HCT116 (cell line): ENCODE data around the gene MYLK2. TPM values are rescaled to one million over a fixed set of nuclear protein-coding genes. Genes with fewer than 3 reads are reported as not detected.

ENCODE experiments used
- ATAC-seq: fragments of 200-7000 bp; cut with Tn5 transposase; 2 replicates; pipeline ENCODE4 v1.9.1; 2020; ENCODE audit warnings: mild to moderate bottlenecking, moderate library complexity
- BruUV-seq: library from RNA; stranded (reverse); fragments of 400-500 nt; replicated peaks from 2 replicates; lab custom pipeline; 2021; lab: Mats Ljungman, UMichigan
- CTCF ChIA-PET: fragments of 300-600 bp; sonication (Branson Sonifier 250); formaldehyde crosslinking; loops from one replicate; lab custom pipeline; 2021; ENCODE audit warnings: antibody characterized with exemption; lab: Charles Lee
- POLR2A ChIA-PET: fragments of 300-600, 350-600 bp; sonication (Branson Sonifier 250); formaldehyde crosslinking; loops from one replicate; lab custom pipeline; 2021; ENCODE audit warnings: antibody characterized with exemption; lab: Charles Lee
- RAD21 ChIA-PET, 2 experiments: fragments of 300-600 bp; sonication (Branson Sonifier 250); formaldehyde crosslinking; loops; one replicate each; lab custom pipeline; 2023; ENCODE audit warnings: low total read pairs in 2 of 2; ENCODE audit not compliant: uncharacterized antibody in 2 of 2, unreplicated experiment in 2 of 2, low non-redundant PET in 1 of 2; lab: Charles Lee
- DNase-seq: peaks from one replicate; pipeline ENCODE4 v3.0.0-alpha.2; 2010; ENCODE audit warnings: low read depth, low spot score
- H2AFZ ChIP-seq: fragments of 200-600 bp; shearing (Covaris generic), sonication (generic); 2 replicates; pipeline ENCODE4 v1.6.1; 2017; ENCODE audit warnings: low read depth, mixed run types, mixed read lengths, antibody characterized with exemption, low read length; ENCODE audit not compliant: poor library complexity, severe bottlenecking
- H3K27ac ChIP-seq: 2 replicates; pipeline ENCODE4 v1.5.1; 2012; ENCODE audit warnings: low read depth, low read length
- H3K27me3 ChIP-seq: fragments of 200-600 bp; sonication (generic); 2 replicates; pipeline ENCODE4 v1.6.1; 2016; ENCODE audit warnings: mixed run types, low read length, mixed read lengths; ENCODE audit not compliant: insufficient read depth
- H3K36me3 ChIP-seq, 2 experiments: fragments of 200-500 bp in 1 of 2; fragments of 200-600 bp in 1 of 2; sonication (Bioruptor generic) in 1 of 2; sonication (generic) in 1 of 2; 2 replicates each; pipeline versions ENCODE4 v1.5.1 to v1.6.1; 2014 to 2016; ENCODE audit warnings: low read length in 2 of 2, inconsistent platforms in 1 of 2, mixed read lengths in 1 of 2, mixed run types in 1 of 2; ENCODE audit not compliant: insufficient read depth in 2 of 2, control insufficient read depth in 1 of 2
- H3K4me1 ChIP-seq, 2 experiments: fragments of 200-600 bp in 1 of 2; sonication (generic) in 1 of 2; 2 replicates each; pipeline versions ENCODE4 v1.5.1 to v1.6.1; 2012 to 2017; ENCODE audit warnings: low read length in 2 of 2, inconsistent platforms in 1 of 2, mild to moderate bottlenecking in 1 of 2, mixed read lengths in 1 of 2, mixed run types in 1 of 2, moderate library complexity in 1 of 2; ENCODE audit not compliant: insufficient read depth in 2 of 2, control insufficient read depth in 1 of 2
- H3K4me2 ChIP-seq: fragments of 200-600 bp; sonication (generic); 2 replicates; pipeline ENCODE4 v1.6.1; 2017; ENCODE audit warnings: mixed run types, low read length, mixed read lengths
- H3K4me3 ChIP-seq, 2 experiments: fragments of 200-600 bp in 1 of 2; sonication (generic) in 1 of 2; replicated peaks in 1 of 2; 2 replicates each; pipeline ENCODE4 v1.5.1; 2011 to 2016; ENCODE audit warnings: low read length in 2 of 2, control low read depth in 1 of 2, low read depth in 1 of 2, mild to moderate bottlenecking in 1 of 2, mixed read lengths in 1 of 2, mixed run types in 1 of 2
- H3K79me2 ChIP-seq: fragments of 200-600 bp; sonication (generic); 2 replicates; pipeline ENCODE4 v1.6.1; 2017; ENCODE audit warnings: mild to moderate bottlenecking, mixed run types, low read length, moderate library complexity, mixed read lengths; ENCODE audit not compliant: insufficient read depth
- H3K9ac ChIP-seq: fragments of 200-600 bp; sonication (generic); 2 replicates; pipeline ENCODE4 v1.6.1; 2016; ENCODE audit warnings: low read length, mixed read lengths
- H3K9me2 ChIP-seq: fragments of 200-600 bp; sonication (generic), shearing (Covaris generic); 2 replicates; pipeline ENCODE4 v1.6.1; 2017; ENCODE audit warnings: mixed run types, mild to moderate bottlenecking, moderate library complexity; ENCODE audit not compliant: insufficient read depth
- H3K9me3 ChIP-seq, 2 experiments: fragments of 200-500 bp in 1 of 2; fragments of 200-600 bp in 1 of 2; sonication (Bioruptor generic) in 1 of 2; sonication (generic) in 1 of 2; 2 replicates each; pipeline ENCODE4 v1.6.1; 2014 to 2017; ENCODE audit warnings: low read length in 2 of 2, mixed read lengths in 2 of 2, inconsistent platforms in 1 of 2, low read depth in 1 of 2, mild to moderate bottlenecking in 1 of 2, mixed run types in 1 of 2, moderate library complexity in 1 of 2; ENCODE audit not compliant: control insufficient read depth in 1 of 2, insufficient read depth in 1 of 2
- H4K20me1 ChIP-seq: fragments of 200-600 bp; sonication (generic), shearing (Covaris generic); 2 replicates; pipeline ENCODE4 v1.6.1; 2017; ENCODE audit warnings: mixed run types, mild to moderate bottlenecking, moderate library complexity; ENCODE audit not compliant: insufficient read depth
- CEBPB ChIP-seq: IDR thresholded peaks from 2 replicates; pipeline ENCODE4 v1.6.1; 2012; ENCODE audit warnings: low read depth
- CTCF ChIP-seq, 3 experiments: fragments of 200-600 bp in 1 of 3; sonication (generic) in 1 of 3; IDR thresholded peaks in 2 of 3; conservative IDR thresholded peaks in 1 of 3; 2 replicates each; pipeline ENCODE4 v1.5.1; 2012 to 2017; ENCODE audit warnings: low read depth in 2 of 3, low read length in 2 of 3, antibody characterized with exemption in 1 of 3, borderline replicate concordance in 1 of 3, control low read depth in 1 of 3, mild to moderate bottlenecking in 1 of 3, mixed read lengths in 1 of 3, mixed run types in 1 of 3, moderate library complexity in 1 of 3; ENCODE audit not compliant: insufficient read depth in 1 of 3
- ELF1 ChIP-seq: IDR thresholded peaks from 2 replicates; pipeline ENCODE4 v1.6.1; 2012; ENCODE audit warnings: low read depth, borderline replicate concordance
- EZH2phosphoT487 ChIP-seq: fragments of 200-600 bp; IDR thresholded peaks from 2 replicates; pipeline ENCODE4 v1.6.1; 2018; ENCODE audit warnings: antibody characterized with exemption, borderline replicate concordance
- FOSL1 ChIP-seq: IDR thresholded peaks from 2 replicates; pipeline ENCODE4 v1.6.1; 2012; ENCODE audit warnings: low read depth
- JUND ChIP-seq: IDR thresholded peaks from 2 replicates; pipeline ENCODE4 v1.6.1; 2012
- POLR2AphosphoS5 ChIP-seq: IDR thresholded peaks from 2 replicates; pipeline ENCODE4 v1.6.1; 2011; ENCODE audit warnings: mild to moderate bottlenecking, low read depth, low read length, moderate library complexity
- RAD21 ChIP-seq: IDR thresholded peaks from 2 replicates; pipeline ENCODE4 v1.6.1; 2012; ENCODE audit warnings: low read depth, mild to moderate bottlenecking
- SRF ChIP-seq: IDR thresholded peaks from 2 replicates; pipeline ENCODE4 v1.6.1; 2012; ENCODE audit warnings: low read depth
- YY1 ChIP-seq: IDR thresholded peaks from 2 replicates; pipeline ENCODE4 v1.6.1; 2011; ENCODE audit warnings: low read length, low read depth, moderate library complexity, mild to moderate bottlenecking; ENCODE audit not compliant: insufficient replicate concordance; ENCODE audit errors: extremely low read depth
- ZFX ChIP-seq: fragments of 450-650 bp; IDR thresholded peaks from 2 replicates; pipeline ENCODE4 v1.6.1; 2017
- intact Hi-C: fragments of 100-400 bp; cut with micrococcal nuclease; formaldehyde crosslinking; loops from 2 replicates; pipeline ENCODE4 v1.10.0; 2022
- total RNA-seq: library from RNA; stranded (reverse); gene quantifications from one replicate; pipeline ENCODE4 v1.2.1, GENCODE V29; 2021; ENCODE audit not compliant: unreplicated experiment
- TF ChIP-seq, protein P1 (sequence below): IDR thresholded peaks from 2 replicates; pipeline ENCODE4 v1.6.1; 2012
- TF ChIP-seq, protein P2 (sequence below): IDR thresholded peaks from 2 replicates; pipeline ENCODE4 v1.6.1; 2012; ENCODE audit warnings: low read depth
- TF ChIP-seq, protein P3 (sequence below): IDR thresholded peaks from 2 replicates; pipeline ENCODE4 v1.6.1; 2012

The MYLK2 gene
- total RNA-seq, 1 experiment from 2014 or later = 0.34 TPM

- no peak for TF ChIP-seq CTCF (IDR thresholded peaks at IDR 0.05 in 2 of 3, conservative IDR thresholded peaks at IDR 0.05 in 1 of 3; ENCODE audit: borderline replicate concordance in 1 of 3, insufficient read depth in 1 of 3, low read depth in 2 of 3, low read length in 2 of 3)
- no peak for TF ChIP-seq CEBPB
Observed at GRCh38 chr20:31808481-31808880, 10.7 kb upstream of the MYLK2 start (continued).

DNA sequence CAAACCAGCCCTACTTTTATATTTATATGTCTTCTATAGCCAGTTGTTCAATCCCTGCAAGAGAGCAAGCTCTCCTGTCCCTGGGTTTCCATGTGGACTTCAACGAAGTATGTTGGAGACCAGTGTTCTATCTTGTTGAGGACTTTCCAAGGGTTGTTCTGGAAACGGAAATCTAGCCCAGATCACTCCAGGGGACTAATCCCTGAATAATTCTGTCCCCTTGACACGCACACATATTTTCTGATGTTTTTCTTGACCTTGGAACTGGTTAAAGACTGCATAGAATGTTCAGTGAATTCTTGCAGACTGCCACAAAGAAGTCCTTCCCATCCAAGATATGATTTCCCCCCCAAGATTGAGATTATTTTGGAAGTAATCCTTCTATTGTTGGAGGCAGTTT lies 9.5 kb upstream of the MYLK2 start:
- TF ChIP-seq, protein P1, sequence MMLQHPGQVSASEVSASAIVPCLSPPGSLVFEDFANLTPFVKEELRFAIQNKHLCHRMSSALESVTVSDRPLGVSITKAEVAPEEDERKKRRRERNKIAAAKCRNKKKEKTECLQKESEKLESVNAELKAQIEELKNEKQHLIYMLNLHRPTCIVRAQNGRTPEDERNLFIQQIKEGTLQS = no peak
- no peak for TF ChIP-seq JUND
- no peak for TF ChIP-seq ELF1
- no peak for TF ChIP-seq FOSL1
- TF ChIP-seq YY1 = no peak
- TF ChIP-seq, protein P2, sequence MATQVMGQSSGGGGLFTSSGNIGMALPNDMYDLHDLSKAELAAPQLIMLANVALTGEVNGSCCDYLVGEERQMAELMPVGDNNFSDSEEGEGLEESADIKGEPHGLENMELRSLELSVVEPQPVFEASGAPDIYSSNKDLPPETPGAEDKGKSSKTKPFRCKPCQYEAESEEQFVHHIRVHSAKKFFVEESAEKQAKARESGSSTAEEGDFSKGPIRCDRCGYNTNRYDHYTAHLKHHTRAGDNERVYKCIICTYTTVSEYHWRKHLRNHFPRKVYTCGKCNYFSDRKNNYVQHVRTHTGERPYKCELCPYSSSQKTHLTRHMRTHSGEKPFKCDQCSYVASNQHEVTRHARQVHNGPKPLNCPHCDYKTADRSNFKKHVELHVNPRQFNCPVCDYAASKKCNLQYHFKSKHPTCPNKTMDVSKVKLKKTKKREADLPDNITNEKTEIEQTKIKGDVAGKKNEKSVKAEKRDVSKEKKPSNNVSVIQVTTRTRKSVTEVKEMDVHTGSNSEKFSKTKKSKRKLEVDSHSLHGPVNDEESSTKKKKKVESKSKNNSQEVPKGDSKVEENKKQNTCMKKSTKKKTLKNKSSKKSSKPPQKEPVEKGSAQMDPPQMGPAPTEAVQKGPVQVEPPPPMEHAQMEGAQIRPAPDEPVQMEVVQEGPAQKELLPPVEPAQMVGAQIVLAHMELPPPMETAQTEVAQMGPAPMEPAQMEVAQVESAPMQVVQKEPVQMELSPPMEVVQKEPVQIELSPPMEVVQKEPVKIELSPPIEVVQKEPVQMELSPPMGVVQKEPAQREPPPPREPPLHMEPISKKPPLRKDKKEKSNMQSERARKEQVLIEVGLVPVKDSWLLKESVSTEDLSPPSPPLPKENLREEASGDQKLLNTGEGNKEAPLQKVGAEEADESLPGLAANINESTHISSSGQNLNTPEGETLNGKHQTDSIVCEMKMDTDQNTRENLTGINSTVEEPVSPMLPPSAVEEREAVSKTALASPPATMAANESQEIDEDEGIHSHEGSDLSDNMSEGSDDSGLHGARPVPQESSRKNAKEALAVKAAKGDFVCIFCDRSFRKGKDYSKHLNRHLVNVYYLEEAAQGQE = no peak
- no peak for TF ChIP-seq EZH2phosphoT487
- TF ChIP-seq RAD21 = no peak
- TF ChIP-seq, protein P3, sequence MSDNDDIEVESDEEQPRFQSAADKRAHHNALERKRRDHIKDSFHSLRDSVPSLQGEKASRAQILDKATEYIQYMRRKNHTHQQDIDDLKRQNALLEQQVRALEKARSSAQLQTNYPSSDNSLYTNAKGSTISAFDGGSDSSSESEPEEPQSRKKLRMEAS = no peak
- no peak for TF ChIP-seq SRF
- TF ChIP-seq ZFX = no peak
- TF ChIP-seq POLR2AphosphoS5 = no peak
- ATAC-seq (no peak), DNase-seq (no peak)
- Histone ChIP-seq H3K36me3 (peaks cover 4 to 7% of the 10 kb centered on the region in 2 experiments), H3K9me2 (no peaks in the 10 kb centered on the region), H4K20me1 (no peaks in the 10 kb centered on the region), H3K9ac (no peak overlapping the region), H3K4me1 (peaks cover 0 to 11% of the 10 kb centered on the region in 2 experiments; a peak in 1 of 4 replicates), H3K27ac (no peak overlapping the region), H3K4me2 (no peak overlapping the region), H2AFZ (no peak overlapping the region), H3K27me3 (no peaks in the 10 kb centered on the region), H3K9me3 (no peaks in the 10 kb centered on the region), H3K79me2 (no peaks in the 10 kb centered on the region), H3K4me3 (no peak overlapping the region)
- intact Hi-C loops = no loop called here
- RAD21 ChIA-PET = no interaction called here
- BruUV-seq = no TSS peak
- CTCF ChIA-PET = no interaction called here
- POLR2A ChIA-PET = no interaction called here
